Embryonic facial prominence (tissue), 1 donor: ENCODE data around the gene NGB.
"Not testable (repeated sequence)": the region's sequence is repeated elsewhere in the genome, so short reads cannot be mapped to it uniquely, and the experiment has no call there.

ENCODE experiments used
- DNase-seq: peaks from one replicate; pipeline ENCODE4 v3.0.0-alpha.2; 2016; ENCODE audit errors: extremely low spot score

NGB gene

DNA sequence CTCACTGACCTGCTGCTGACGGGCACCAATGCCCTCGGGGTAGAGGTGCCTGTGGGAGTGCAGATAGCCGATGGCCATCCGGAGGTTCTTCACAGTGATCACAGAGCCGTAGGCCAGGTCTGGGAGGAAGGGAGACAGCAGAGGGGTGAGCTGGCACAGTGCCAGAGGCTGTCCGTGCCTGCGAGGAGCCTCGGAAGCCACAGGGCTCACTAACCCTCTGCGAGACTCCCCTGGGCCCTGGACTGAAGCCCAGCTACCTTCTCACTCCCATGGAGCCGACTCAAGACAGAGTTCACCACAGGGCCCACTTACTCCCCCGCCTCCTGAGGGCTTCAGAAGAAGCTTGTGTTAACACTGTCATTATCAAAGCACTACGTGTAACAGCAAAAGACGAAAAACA lies 25.1 kb upstream of the NGB start:
- no peak for DNase-seq

DNA sequence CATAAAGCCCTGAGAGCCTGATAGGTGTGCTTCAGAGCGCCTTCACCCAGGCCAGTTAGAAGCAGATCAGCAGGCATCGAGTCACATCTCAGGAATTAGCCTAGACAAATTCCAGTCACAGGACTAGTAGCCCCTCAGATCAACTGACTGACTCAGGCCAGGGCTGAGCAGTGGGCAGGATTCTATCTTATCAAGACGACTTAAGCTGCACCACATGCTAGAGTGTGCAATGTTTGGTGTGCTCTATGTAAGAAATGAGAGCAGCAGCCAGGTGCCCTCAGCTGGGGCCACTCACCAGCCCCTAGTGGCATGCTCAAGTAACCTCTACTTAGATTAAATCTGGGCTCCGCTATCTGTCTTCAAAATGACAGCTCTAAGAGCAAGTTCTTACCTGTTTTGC lies 19.7 kb upstream of the NGB start:
- no peak for DNase-seq

DNA sequence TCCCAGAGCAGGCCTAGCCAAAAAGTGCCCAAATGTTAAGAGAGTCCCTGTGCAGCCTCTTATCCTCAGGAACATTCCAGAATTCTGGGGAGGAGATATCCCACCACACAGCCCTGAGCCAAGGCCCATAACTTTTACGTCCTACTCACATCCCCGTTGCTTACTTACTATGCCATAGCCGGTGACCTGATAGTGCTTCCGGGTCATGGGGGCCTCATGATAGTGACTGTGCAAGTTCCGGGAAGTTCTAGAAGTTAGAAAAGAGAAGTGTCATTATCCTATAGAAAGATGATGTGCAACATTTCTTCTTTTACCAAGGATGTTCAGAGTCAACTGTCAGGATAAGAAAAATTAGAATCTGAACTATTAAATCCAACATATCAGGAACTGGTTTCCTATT lies 15.6 kb upstream of the NGB start:
- no peak for DNase-seq

DNA sequence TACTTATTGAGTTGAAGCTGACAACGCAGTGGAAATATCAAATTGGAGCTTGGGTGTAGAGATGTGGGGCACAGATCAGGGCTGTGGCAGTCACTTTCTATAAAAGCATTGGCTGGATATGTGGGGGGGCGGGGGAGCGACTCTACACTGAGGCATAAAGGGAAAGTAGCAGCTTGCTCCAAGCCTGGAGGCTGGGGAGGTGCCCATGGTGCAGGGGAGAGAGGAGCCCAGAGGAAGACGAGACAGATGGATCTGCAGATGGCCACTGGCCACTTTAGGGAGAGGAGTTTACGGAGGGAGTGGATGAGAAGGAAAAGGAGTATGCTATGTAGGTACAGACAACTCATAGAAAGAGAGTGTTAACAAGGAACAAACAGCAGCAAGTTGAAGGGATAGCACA lies 13.5 kb upstream of the NGB start:
- DNase-seq: no peak

DNA sequence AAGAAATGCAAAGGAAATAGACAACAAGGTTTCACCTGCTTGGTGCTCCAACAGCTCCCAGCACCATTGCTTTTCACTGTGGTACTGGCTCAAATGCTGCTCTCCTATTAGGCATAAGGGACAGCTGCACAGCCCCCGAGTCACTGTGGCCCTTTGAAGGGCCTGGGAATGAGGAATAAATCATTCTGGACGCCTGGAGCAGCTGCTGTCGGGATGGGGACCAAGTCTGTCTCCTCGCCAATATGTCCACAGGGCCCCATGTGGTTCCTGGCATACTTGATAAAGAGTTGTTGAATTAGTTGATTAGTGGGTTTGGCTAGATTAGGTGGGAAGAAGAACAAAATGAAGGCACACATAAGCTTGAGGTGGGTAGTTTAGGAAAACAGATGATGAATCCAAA lies 13.1 kb upstream of the NGB start:
- DNase-seq: no peak

DNA sequence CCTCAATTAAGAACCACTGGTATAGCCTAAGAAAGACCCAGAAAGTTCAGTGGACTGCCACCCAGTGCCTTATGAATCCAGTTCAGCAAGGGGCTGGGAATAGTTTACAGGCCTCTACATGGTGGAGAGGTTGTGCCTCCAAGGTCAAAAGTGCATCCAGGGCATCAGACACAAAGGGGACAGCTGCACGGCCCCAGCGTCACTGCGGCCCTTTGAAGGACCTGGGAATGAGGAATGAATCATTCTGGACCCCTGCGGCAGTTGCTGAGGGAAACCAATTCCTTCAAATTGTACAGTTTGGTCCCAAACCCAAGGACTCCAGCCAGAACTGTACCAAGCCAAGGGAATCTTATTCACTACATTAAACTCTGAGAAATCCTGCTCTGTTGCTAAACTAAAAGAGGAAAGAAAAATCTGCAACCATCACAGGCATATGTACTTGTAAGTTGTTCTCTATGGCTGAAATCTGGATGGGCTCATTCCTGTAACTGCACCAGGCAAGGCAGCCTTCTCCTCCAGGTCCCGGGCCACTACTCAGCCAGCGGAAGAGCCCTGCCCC lies 10.9 kb upstream of the NGB start:
- DNase-seq: no peak

DNA sequence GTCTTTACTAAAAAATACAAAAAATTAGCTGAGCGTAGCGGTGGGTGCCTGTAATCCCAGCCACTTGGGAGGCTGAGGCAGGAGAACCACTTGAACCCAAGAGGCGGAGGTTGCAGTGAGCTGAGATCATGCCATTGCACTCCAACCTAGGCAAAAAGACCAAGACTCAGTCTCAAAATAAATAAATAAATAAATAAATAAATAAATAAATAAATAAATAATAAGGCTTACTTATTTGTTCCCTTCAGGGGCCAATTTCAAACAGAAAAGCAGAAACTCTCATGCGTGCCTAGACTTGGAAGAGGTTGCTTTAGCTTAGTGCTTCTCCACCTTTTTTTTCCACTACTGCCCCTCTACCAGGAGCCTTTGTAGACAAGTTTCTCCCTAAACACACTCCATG lies 9.9 kb upstream of the NGB start:
- DNase-seq: not testable (repeated sequence)

DNA sequence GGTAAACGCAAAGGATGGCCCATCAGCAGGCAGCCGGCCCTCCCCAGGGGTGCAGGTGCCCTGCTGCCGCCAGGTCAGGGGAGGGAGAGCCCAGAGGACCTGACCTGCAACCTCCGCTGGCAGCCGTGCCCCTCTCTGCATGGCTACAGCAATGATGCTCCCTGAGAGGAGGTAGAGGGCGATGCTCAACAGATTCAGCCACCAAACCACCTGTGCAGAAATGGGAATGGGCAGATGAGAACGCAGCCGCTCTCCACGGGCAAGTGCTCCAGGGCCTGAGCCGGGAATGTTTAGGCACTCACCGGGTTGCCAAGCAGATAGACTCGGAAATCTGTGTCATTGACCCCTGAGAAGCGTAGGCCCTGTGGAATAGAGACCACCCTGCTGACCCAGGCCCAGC lies 8.7 kb upstream of the NGB start:
- no peak for DNase-seq

DNA sequence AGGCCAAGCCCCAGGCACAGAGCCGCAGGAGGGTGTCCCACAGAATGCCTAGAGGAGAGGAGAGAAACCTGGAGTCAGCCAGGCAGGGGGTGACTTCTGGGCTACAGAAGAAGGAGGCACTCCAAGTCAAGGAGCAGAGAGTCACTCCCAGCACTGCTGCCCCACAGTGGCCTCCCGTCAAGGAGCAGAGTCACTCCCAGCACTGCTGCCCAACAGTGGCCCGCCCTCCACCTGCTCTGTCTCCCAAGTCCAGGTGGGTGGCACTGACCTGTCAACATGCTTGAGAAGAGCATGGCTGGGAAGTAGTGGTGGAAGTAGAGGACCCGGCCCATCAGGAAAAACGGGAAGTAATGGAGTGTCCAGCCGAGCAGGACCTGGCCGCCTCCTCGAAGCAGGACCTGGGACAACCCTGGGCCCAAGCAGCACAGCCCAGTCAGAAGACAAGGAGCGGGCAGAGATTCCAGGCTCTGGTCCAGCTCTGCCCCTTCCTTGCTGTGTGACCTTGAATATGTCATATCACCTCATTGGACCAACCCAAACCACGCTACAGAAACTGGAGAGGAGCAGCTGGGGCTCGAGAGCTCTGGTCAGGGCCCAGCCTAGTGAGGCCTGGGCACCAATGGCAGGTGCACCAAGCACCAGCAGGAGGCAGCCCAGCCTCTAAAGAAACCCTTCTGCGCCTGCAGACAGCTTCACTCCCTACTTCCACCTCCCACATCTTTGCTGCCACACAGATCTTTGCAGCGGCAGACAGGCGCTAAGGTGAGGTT lies 7.6 kb upstream of the NGB start:
- no peak for DNase-seq

DNA sequence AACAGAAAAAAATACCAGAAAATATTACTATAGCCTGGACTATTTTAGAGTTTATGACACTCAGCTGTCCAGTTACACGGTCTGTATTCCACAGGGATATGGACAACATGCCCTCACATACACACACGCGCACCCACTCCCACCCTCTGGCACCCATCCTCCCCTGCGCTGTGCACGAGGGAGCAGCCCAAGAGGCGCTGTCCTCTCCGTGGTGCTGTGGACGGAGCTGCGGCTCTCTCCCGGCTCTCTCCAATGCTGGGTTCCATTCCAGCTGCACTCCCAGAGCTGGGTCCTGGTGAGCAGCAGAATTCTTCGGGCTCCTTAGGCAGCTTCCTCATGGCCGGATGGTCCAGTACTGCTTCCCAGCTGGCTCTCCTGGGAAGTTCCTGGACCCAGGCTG lies 6.0 kb upstream of the NGB start:
- DNase-seq: no peak

DNA sequence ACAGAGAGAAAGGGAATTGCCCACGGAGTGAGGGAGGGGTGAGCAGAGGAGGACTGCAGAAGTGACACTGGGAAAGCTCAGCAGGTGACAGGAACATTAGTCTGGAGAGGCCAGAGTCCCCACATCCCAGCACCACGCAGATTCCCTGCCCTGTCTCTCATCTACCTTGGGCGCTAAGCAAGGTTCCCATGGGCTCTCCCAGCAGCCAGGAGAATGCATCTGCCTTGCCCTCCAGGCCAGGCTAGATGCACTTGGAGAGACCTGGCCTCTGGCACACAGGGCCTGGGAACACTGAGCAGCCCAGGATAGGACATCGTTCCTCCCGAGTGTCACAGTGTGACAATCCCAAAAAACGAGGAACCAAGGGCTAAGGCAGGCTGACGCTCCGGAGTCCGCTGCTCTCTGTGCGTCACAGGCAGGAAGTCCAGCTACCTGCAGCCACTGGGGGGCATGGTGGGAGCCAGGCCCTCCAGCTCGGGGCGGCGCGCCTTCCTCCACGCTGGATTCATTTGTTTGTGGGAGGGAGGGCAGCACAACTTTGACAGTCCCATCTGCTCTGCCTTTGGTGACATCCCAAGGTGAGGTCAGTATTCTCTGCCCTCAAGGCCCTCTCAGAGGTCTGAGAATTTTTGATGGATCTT lies 5.4 kb upstream of the NGB start:
- DNase-seq: no peak

DNA sequence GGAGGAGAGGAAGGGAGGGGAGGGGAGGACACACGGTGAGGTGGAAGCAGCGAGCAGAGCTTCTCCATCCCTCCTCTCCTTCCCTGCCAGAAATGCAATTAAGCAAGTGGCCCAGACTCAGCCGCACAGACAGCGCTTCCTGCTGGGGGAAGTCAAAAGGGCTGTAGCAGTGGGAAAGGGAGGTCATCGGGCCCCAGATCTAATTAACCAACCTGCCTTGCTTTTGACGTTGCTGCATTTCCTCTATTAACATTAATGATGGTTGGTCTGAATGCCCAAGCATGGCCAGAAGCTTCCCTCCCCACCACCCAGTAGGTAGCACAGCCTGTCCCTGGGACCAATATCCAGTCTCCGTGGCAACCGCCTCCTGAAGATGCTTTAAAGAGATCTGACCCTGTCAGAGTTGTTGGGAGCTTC lies 4.6 kb upstream of the NGB start:
- no peak for DNase-seq

DNA sequence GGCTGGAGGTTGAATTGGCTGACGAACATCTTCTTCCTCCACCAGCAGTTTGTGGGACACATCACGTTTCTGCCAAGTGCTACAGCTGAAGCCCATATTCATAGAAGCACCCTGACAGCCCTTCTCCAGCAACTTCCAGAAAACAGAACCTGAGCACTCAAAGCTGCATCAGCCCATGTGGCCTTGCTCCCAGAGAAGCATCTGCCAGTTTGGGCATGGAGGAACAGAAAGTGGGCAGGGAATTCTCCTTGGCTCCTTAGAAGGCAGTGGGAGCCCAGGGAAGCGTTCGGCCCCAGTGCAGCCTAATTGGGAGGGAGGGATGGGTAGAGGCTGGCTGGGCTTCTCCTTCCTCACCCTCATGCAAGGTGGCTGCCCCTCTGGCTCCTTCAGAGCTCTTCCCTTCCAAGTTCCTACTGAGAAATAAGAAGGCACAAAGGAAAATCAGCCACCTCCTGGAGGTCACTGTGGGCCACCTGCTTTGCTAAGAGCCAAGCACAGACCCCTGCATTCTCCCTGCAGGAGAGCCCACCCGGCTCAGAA lies 4.1 kb upstream of the NGB start:
- no peak for DNase-seq

DNA sequence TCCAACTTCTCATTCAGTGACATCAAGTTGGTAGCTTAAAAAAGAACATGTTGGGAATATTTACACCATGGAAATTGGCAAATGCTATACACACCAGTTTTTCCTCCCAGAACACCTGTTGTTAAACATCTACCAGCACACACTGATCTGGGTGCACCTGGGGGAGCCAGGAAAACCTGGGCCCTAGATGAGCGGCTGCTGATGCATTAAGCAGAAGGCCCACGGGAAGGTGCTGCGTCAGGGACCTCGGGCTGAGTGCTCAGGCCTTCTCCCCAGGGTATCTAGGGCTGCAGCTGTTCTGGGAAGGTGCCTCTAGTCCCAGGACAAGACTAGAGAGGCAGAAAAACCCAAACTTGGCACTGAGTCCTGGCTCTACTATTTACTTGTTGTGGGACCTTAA lies 2.8 kb upstream of the NGB start:
- no peak for DNase-seq

DNA sequence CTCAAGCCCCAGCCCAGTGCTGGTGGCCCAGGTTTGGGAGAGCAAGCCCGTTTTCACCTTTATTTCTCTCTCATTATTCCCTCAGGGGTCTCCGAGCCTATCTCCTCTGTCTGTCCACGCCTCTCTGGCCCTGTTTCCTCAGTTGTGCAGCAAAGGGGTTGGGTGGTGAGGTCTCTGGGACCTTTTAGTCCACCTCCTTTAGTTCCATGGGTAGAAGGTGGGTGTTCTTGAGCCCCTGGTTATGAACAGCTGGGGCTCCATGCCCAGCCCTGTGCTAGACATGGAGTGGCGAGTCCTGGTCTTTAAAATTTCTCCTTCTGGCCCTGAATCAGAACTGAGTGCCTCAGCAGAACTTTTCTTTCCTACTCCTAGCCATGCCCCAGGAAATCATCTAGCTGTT lies 1.3 kb upstream of the NGB start:
- no peak for DNase-seq

DNA sequence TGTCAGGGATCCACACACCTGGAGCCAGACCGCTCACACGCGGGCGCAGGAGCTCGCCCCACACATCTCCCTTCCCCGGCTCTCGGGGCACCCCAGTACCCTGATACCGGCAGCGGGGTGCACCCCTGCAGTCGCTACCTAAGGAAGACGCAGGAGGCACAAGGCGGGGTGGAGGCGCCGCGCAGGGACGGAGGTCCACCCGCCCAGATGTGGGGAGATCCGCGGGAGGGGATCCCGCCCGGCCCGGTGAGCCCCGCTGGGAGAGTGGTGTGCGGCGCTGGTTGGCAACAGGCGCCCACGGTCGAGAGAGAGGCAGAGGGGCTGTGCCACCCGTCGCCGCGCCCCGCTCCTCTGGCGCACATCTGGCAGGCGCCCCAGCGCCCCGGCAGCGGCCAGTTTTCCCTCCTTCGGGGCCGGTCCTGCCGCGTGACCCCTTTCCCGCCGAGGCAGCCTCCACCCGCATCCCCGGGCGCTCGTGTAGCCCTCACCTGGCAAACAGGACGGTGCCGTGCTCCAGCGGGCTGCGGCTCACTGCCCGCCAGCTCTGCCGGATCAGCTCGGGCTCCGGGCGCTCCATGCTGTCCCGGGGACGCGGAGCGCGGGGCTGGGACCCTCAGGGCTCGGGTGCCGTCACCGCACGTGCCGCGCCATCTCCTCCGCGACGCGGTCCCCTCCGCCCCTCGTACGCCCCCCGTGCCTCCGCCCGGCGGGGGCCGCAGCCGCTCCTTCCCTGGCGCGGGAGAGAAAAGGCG lies 469 bp downstream of the NGB start:
- DNase-seq: no peak

DNA sequence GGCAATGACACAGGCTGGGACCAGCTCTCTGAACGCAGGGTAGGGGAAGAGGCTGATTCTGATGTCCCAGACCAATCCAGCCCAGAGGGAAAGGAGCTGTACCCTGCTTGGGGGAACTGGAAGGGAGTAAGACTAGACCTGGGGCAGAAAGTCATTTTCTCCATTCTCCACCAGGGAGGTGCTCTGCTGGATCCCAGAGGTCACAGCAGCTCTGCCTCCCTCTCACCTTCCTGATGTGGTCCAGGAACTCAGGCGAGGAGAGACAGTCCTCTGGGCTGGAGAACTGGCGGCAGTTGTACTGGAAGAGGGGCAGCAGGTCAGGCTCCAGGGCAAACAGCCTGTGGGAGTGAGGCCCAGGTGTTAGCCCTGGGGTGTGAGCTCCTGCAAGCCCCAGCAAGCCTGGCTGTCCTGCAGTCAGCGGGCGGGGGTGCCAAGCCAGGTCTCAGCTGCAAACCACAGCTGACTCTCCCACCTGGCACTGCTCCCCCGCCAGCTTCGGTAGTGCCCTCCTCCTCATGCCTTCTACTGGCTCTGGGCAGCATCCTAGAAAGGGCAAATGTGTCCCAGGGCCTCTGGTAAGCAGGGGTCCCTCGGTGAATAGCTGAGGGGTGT lies 1.9 kb downstream of the NGB start:
- no peak for DNase-seq

DNA sequence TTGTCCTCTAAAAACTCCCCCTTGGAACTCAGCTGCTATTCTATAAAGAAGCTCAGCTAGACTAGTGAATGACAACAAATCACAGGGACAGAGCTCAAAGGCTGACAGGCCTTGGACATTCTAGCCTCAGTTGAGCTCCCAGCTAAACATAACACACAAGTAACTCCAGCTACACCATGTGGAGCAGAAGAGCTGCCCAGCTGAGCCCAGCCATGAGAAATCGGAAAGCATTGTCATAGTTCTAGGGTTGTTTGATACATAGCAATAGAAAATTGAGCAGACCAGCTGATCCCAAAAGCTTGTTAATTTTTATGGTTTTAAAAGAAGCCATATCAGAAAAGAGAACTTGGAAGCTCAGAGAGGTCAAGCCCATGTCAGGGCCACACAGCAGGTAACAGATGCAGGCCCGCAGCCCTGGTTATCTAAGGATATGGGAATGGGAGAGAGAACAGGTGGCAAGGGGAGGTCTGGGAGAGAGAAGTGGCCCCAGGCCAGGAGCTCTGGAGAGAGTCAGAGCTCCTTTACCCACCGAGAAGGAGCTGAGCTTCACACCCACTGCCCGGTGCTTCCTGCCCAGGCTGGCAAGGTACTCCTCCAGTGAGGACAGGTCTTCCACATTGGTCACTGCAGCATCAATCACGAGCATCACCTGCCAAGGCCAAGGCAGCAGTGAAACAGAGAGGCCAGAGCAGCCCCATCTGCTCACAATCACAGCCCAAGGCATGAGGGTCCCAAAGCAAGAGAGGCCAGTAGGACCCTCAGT lies 2.9 kb downstream of the NGB start:
- no peak for DNase-seq

DNA sequence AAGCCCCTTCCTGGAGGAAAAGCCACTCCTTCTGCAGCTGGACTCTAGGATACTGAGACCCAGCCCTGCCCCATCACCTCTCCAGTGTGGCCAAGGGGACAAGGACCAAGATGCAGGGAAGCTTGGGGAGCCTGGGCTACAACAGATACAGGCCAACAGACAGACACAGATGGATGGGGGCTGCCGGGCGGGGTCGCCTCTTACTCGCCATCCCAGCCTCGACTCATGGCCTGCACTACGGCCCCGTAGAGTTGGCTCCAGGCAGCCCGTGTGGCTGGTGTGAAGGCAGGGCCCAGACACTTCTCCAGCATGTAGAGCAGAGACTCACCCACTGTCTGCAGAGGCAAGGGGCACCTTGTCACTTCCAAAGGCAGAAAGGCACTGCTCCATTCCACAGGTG lies 4.7 kb downstream of the NGB start:
- no peak for DNase-seq

DNA sequence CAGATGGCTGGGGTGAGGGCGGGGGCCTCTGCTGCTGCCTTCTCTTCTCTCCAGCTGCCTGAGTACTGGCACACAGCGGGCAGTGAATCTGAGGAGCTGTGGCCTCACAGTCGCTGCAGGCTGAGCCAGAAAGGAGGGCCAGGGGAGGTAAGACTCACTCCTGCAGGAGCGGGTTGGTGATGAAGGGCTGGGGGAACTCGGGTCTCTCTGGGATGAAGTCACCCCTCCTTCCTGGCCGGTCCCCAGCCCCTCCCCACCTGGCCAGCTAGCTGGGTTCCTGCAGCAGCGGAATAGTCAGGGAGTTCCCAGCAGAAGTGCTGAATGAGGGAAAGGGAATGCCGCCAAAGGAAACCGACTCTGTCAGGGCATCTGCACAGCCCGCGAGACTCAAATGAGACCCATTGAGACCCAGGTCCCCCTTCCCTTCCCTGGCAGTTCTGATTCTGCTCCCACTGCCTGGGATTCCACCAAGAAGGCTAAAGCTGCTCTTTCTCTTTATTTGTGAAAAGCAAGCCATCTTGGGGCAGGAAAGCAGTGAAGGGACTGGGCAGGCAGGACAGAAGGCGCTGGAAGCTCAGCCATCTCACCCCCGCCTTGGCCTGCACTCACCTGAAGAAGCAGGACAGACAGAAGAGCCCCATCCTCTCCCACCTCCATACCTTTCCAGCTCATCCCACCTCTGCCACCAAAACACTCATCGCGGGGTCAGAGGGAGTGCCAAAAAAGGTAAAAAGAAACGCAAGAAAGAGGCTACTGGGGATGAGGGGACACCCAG lies 5.3 kb downstream of the NGB start:
- DNase-seq: no peak

DNA sequence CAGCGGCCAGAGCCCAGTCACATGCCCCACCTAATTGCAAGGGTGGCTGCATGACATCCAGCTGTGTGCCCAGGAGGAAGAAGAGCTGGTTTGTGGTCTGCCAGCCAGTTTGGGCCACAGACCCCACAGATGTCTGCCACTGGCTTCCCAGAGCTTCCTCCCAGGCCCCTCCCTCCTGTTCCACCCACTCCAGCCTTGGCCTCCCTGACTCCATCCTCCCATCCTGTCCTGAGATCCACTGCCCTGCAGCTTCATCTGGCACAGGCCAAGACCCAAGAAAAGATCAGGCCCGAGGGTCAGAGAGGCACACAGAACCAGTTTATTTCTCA lies 5.9 kb downstream of the NGB start:
- no peak for DNase-seq
